Thoracic aorta (tissue), 2 donors: ENCODE measurements around the gene PCBP3. TPM values are rescaled to one million over a fixed set of nuclear protein-coding genes. Genes with fewer than 3 reads are reported as not detected.

Source experiments
- ATAC-seq: fragments of 150-250 bp; one replicate; pipeline ENCODE4 v1.8.0; 2017; ENCODE audit warnings: low read depth; ENCODE audit not compliant: insufficient number of reproducible peaks, low FRiP score
- DNase-seq: peaks from one replicate; pipeline ENCODE4 v3.0.0-alpha.2; 2020; ENCODE audit warnings: low spot score
- H3K27ac ChIP-seq, 2 donors: fragments of 200-600 bp; sonication (generic); 1 replicate in 1 of 2; 2 replicates in 1 of 2; pipeline ENCODE4 v1.5.1; 2016; ENCODE audit warnings: mild to moderate bottlenecking in 2 of 2, moderate library complexity in 2 of 2
- H3K27me3 ChIP-seq: fragments of 200-600 bp; sonication (generic); replicated peaks from 2 replicates; pipeline ENCODE4 v1.6.0; 2016; ENCODE audit warnings: mild to moderate bottlenecking; ENCODE audit not compliant: insufficient read depth
- H3K36me3 ChIP-seq: fragments of 200-600 bp; sonication (generic); one replicate; pipeline ENCODE4 v1.5.1; 2016
- H3K4me1 ChIP-seq, 2 donors: fragments of 200-600 bp; sonication (generic); 1 replicate in 1 of 2; 2 replicates in 1 of 2; pipeline versions ENCODE4 v1.5.1 to v1.6.0; 2016; ENCODE audit warnings: low read depth in 2 of 2, mild to moderate bottlenecking in 1 of 2; ENCODE audit not compliant: control insufficient read depth in 1 of 2
- H3K4me3 ChIP-seq: fragments of 200-600 bp; sonication (generic); 2 replicates; pipeline ENCODE4 v1.5.1; 2016; ENCODE audit warnings: mild to moderate bottlenecking
- H3K9me3 ChIP-seq: fragments of 200-600 bp; sonication (generic); 2 replicates; pipeline ENCODE4 v1.5.1; 2016
- total RNA-seq, 2 donors: library from RNA; depleted of rRNA; stranded (reverse); fragments of >200 nt; gene quantifications; one replicate each; pipeline versions ENCODE4 v1.1.0 to v1.2.3, GENCODE V29; 2016
- TF ChIP-seq, protein P1 (sequence below): fragments of 200-600 bp; sonication (generic); IDR thresholded peaks from one replicate; pipeline ENCODE4 v1.5.1; 2019; ENCODE audit warnings: antibody characterized with exemption

The PCBP3 gene
- total RNA-seq, 2 donors from 2014 or later = 4.5 to 28.4 TPM

DNA sequence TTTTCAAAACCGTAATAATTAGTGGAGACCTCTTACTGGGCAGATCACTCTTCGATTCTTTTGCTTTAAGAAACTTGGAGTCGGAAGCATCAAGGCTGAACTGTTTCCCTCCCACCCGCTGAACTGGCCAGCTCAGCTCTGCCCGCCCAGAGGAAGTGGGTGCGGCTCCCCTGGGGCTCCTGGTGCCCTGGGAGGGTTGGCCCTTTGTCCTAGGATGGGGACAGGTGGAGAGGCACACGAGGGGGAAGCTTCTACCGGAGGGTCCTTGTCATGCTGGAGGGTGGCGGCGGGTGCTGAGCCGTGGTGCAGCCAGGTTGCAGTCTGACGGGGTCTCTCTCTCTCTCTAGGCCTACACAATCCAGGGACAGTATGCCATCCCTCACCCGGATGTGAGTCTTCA is 273.7 kb downstream of the PCBP3 start:
- H3K4me3 ChIP-seq = no peak overlapping the region
- H3K4me1 ChIP-seq = no peaks in the 10 kb centered on the region
- DNase-seq (no peak), ATAC-seq (no peak)
- H3K27me3 ChIP-seq = no peaks in the 10 kb centered on the region
- H3K27ac ChIP-seq = no peak overlapping the region
- no peaks in the 10 kb centered on the region for H3K9me3 ChIP-seq
- TF ChIP-seq, protein P1, sequence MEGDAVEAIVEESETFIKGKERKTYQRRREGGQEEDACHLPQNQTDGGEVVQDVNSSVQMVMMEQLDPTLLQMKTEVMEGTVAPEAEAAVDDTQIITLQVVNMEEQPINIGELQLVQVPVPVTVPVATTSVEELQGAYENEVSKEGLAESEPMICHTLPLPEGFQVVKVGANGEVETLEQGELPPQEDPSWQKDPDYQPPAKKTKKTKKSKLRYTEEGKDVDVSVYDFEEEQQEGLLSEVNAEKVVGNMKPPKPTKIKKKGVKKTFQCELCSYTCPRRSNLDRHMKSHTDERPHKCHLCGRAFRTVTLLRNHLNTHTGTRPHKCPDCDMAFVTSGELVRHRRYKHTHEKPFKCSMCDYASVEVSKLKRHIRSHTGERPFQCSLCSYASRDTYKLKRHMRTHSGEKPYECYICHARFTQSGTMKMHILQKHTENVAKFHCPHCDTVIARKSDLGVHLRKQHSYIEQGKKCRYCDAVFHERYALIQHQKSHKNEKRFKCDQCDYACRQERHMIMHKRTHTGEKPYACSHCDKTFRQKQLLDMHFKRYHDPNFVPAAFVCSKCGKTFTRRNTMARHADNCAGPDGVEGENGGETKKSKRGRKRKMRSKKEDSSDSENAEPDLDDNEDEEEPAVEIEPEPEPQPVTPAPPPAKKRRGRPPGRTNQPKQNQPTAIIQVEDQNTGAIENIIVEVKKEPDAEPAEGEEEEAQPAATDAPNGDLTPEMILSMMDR = no peak
- no peaks in the 10 kb centered on the region for H3K36me3 ChIP-seq

DNA sequence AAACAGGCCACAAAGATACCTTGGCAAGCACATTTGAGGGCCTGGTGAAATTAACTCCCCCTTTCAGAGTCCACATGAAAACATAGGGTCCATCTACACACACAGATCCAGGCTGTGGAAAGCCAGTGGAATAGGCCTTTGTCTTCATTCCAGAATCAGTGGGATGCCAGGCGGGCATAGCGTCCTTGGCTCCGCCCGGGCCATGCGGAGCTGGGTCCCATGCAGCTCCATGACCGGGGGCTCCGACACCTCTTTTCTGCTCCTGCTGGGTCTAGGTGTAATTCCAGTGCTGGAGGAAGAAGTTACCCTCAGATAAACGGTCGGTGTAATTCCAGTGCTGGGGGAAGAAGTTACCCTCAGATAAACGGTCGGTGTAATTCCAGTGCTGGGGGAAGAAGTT is 274.5 kb downstream of the PCBP3 start:
- H3K27ac ChIP-seq = no peak overlapping the region
- H3K4me1 ChIP-seq = no peaks in the 10 kb centered on the region
- ATAC-seq = no peak
- no peak for DNase-seq
- no peak overlapping the region for H3K4me3 ChIP-seq
- H3K36me3 ChIP-seq = no peaks in the 10 kb centered on the region
- H3K9me3 ChIP-seq = no peaks in the 10 kb centered on the region
- H3K27me3 ChIP-seq = no peaks in the 10 kb centered on the region
- TF ChIP-seq, protein P1 = no peak

DNA sequence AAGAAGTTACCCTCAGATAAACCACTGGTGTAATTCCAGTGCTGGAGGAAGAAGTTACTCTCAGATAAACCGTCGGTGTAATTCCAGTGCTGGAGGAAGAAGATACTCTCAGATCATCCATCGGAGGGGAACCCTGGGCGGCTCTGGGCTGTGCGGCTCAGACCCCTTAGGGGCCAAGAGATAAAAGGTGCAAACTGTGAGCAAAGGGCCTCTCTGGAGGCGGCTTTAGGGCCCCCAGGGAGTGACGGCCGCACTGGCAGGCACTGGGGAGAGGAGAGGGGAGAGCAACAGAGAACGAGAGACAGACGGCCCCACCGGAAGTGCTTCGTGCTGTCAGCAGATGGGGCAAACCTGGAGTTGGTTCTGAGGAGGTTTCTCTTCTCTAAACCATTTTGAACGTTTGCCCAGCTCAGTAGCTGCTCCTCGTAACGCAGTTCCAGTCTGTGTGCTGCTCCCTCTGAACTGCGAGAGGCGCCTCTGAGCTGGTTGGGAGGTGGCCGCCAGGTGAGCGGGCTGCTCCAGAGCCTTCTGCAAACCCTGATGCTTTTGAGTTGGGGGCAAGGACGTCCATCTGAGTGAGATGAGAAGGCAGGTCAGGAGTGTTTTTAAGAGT is 275.4 kb downstream of the PCBP3 start:
- Histone ChIP-seq H3K9me3 (no peaks in the 10 kb centered on the region), H3K4me1 (no peaks in the 10 kb centered on the region), H3K36me3 (no peaks in the 10 kb centered on the region), H3K27ac (no peak overlapping the region), H3K4me3 (no peak overlapping the region), H3K27me3 (no peaks in the 10 kb centered on the region)
- TF ChIP-seq, protein P1 = no peak
- ATAC-seq = no peak
- DNase-seq = no peak

DNA sequence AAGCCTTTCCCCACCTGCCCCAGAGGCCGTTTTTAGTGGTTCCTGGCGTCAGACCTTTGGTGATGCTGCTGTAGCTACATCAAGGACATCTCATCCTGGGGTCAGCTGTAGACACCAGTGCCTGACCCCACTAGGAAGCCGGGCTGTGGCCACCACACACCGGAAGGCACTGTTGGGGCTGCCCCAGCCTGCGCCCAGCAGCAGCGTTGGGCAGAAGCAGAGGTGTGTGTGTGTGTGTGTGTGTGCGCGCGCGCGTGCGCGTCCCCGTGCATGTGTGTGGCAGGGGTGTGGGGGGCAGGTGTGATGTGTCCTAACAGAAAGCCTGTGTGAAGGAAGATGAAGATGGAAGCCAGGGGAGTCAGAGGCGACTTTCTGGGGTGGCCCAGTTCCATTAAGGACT is 276.1 kb downstream of the PCBP3 start:
- TF ChIP-seq, protein P1 = no peak
- no peak for DNase-seq

DNA sequence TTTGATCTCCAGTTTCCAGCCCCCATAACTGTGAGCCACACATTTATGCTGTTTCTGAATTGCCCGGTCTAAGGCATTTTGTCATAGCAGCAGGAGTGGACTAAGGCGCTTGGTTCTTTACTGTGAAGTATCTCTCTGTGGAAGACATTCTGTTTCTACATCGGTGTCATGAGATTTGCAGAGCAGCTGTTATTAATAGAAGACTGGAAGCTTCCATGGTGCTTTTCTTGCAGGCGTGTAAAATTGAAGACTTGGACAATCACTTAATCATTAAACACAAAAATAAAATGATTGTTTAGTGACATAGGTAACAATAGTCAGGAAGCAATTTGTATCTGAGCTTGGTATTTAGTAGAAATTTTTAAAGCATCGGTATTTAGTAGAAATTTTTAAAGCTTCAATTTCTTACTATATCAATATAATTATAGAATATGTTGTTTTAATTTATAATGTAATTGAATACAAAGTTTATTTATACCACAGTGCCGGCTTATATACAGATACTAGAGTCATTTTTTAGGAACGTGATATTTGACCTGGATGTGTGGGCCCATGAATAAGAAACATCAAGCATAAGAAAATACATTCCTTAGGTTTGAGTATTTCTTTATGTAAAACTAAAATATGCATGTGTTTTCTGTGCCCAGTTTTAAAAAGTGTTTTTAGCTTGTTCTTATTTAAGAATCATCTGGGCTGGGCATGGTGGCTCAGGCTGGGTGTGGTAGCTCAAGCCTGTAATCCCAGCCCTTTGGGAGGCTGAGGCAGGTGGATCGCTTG is 277.5 kb downstream of the PCBP3 start:
- no peak for ATAC-seq
- Histone ChIP-seq H3K27me3 (no peaks in the 10 kb centered on the region), H3K27ac (no peak overlapping the region), H3K4me1 (no peaks in the 10 kb centered on the region), H3K4me3 (no peak overlapping the region), H3K36me3 (no peaks in the 10 kb centered on the region), H3K9me3 (no peaks in the 10 kb centered on the region)
- TF ChIP-seq, protein P1 = no peak
- DNase-seq = no peak

More for the DNA sequence above, 276.1 kb downstream of the PCBP3 start:
- no peaks in the 10 kb centered on the region for H3K4me1 ChIP-seq
- no peak overlapping the region for H3K27ac ChIP-seq
- H3K27me3 ChIP-seq = no peaks in the 10 kb centered on the region
- H3K9me3 ChIP-seq = no peaks in the 10 kb centered on the region
- H3K4me3 ChIP-seq = no peak overlapping the region
- no peak for ATAC-seq
- H3K36me3 ChIP-seq = no peaks in the 10 kb centered on the region
